T-helper 2 cell treated with Interferon-gamma antibody and Interleukin-4, amounts not matched to agents 5 μg/mL and 100 μg/mL, for 36 hours (primary cell): ENCODE data around the gene KRTAP5-7.
"Not testable (repeated sequence)": the region's sequence is repeated elsewhere in the genome, so short reads cannot be mapped to it uniquely, and the experiment has no call there.

Source experiments
- DNase-seq: peaks from one replicate; pipeline ENCODE4 v3.0.0; 2021; ENCODE audit warnings: low spot score
- H3K27ac Mint-ChIP-seq: one replicate; pipeline ENCODE4 v1.8.0; 2021; ENCODE audit warnings: mild to moderate bottlenecking, mixed read lengths
- H3K27me3 Mint-ChIP-seq: one replicate; pipeline ENCODE4 v1.8.0; 2021; ENCODE audit warnings: low read depth, mixed read lengths
- H3K36me3 Mint-ChIP-seq: one replicate; pipeline ENCODE4 v1.8.0; 2021; ENCODE audit warnings: low read depth, mixed read lengths
- H3K4me1 Mint-ChIP-seq: one replicate; pipeline ENCODE4 v1.8.0; 2021; ENCODE audit warnings: low read depth, mixed read lengths
- H3K4me3 Mint-ChIP-seq: one replicate; pipeline ENCODE4 v1.8.0; 2022; ENCODE audit warnings: mild to moderate bottlenecking, moderate library complexity, mixed read lengths
- H3K9me3 Mint-ChIP-seq: one replicate; pipeline ENCODE4 v1.8.0; 2021; ENCODE audit warnings: mixed read lengths

KRTAP5-7 gene

GRCh38 chr11:71534711-71535608, 7.9 kb downstream of the KRTAP5-7 start:
- not testable (repeated sequence) for H3K9me3 Mint-ChIP-seq, H3K36me3 Mint-ChIP-seq, H3K27me3 Mint-ChIP-seq, H3K4me3 Mint-ChIP-seq, H3K4me1 Mint-ChIP-seq, DNase-seq, H3K27ac Mint-ChIP-seq

DNA sequence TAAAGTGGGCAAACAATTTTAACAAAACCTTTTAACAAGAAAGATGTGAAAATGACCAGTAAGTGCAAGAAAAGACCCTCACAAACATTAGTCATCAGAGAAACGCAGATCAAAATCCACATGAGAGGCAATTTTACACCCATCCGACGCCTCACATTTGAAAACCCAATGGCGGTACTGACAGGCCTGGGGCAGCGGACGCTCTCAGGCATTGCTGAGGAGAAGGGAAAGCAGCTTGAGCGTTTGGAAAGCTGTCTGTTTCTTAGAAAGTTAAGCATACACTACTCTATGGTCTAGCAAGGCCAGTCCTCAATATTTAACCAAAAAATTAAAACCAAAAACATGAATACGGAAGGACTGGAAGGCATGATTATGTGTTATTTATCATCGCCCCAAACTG, 8.8 kb downstream of the KRTAP5-7 start:
- Mint-ChIP-seq H3K4me1 (no peaks in the 10 kb centered on the region), H3K27me3 (no peaks in the 10 kb centered on the region), H3K4me3 (no peak overlapping the region), H3K36me3 (no peaks in the 10 kb centered on the region), H3K27ac (no peak overlapping the region), H3K9me3 (peaks cover 1% of the 10 kb centered on the region)
- no peak for DNase-seq

DNA sequence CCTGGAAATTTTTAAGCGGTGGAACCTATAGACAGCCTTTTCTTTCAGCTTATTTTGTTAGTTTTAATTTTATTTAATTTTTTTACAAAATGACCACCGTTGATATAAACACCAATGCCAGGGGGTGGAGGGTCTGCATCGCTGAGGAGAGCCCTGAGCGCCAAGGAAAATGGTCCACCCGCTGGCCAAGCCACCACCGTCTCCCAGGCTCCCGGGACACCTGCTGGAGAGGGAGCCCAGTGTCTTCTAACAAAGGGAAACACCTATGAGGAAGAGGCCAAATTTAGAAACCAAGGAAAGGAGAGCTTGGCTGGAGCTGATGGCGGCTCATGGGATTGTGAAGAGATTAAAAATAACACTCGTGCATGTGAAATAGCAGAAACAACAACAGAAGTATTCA, 10.5 kb downstream of the KRTAP5-7 start:
- no peak overlapping the region for H3K27ac Mint-ChIP-seq
- H3K27me3 Mint-ChIP-seq, result no peaks in the 10 kb centered on the region
- H3K36me3 Mint-ChIP-seq, result no peaks in the 10 kb centered on the region
- no peaks in the 10 kb centered on the region for H3K4me1 Mint-ChIP-seq
- no peak overlapping the region for H3K4me3 Mint-ChIP-seq
- peaks cover 10% of the 10 kb centered on the region for H3K9me3 Mint-ChIP-seq
- no peak for DNase-seq

DNA sequence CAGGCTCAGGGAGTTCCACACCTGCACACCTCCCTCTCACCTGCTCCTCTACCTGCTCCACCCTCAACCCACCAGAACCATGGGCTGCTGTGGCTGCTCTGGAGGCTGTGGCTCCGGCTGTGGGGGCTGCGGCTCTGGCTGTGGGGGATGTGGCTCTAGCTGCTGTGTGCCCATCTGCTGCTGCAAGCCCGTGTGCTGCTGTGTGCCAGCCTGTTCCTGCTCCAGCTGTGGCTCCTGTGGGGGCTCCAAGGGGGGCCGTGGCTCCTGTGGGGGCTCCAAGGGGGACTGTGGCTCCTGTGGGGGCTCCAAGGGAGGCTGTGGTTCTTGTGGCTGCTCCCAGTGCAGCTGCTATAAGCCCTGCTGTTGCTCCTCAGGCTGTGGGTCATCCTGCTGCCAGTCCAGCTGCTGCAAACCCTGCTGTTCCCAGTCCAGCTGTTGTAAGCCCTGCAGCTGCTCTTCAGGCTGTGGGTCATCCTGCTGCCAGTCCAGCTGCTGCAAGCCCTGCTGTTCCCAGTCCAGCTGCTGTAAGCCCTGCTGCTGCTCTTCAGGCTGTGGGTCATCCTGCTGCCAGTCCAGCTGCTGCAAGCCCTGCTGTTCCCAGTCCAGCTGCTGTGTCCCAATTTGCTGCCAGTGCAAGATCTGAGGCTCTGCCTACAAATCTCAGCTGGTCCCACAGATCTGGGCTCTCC, 11.1 kb downstream of the KRTAP5-7 start, which contains the start of gene KRTAP5-8:
KRTAP5-8 (plus strand) TSS at position 49 of the 689 bp plus-strand sequence; CDS start at position 80, 31 bp downstream.
- H3K9me3 Mint-ChIP-seq, H3K27me3 Mint-ChIP-seq, H3K27ac Mint-ChIP-seq, H3K36me3 Mint-ChIP-seq, H3K4me1 Mint-ChIP-seq, H3K4me3 Mint-ChIP-seq, DNase-seq: not testable (repeated sequence)

DNA sequence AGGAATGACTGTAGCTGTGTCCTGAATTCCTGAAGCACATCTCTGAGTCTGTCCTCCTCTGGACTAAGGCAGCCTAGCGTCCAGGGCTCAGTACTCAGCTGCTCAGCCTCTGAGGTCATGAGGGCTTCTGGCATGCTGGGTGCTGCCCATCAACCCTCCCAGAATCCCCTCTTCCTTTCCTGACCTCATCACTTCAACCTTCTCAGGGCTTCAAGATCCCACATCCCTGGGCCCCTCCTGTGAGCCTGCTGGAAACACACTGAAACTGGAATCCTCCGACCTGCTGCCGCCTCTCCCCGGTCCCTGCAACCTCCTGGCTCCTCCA, 11.6 kb downstream of the KRTAP5-7 start:
- Mint-ChIP-seq H3K4me1 (no peaks in the 10 kb centered on the region), H3K36me3 (no peaks in the 10 kb centered on the region), H3K9me3 (peaks cover 10% of the 10 kb centered on the region), H3K27me3 (no peaks in the 10 kb centered on the region), H3K27ac (no peak overlapping the region), H3K4me3 (no peak overlapping the region)
- no peak for DNase-seq

DNA sequence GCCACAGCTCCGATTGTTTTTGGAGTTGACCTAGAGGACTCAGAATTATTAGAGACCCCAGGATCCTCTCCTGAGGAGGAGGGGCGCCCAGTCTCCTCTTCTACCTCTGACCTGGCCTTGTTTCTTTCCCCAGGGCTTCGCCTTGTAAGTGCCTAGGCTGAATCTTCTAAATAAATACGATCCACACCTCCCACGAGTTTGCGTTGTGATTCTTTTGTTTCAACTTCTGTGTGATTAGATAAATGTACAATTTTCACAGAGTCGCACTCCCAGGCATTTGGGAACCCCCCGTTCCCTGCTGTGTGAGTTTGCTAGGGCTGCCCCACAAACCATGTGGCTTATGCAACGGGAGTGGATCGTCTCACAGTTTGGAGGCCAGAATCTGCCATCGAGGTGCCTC, 11.9 kb downstream of the KRTAP5-7 start:
- Mint-ChIP-seq H3K36me3 (no peaks in the 10 kb centered on the region), H3K4me3 (no peak overlapping the region), H3K9me3 (peaks cover 10% of the 10 kb centered on the region), H3K27ac (no peak overlapping the region), H3K27me3 (no peaks in the 10 kb centered on the region), H3K4me1 (no peaks in the 10 kb centered on the region)
- no peak for DNase-seq

DNA sequence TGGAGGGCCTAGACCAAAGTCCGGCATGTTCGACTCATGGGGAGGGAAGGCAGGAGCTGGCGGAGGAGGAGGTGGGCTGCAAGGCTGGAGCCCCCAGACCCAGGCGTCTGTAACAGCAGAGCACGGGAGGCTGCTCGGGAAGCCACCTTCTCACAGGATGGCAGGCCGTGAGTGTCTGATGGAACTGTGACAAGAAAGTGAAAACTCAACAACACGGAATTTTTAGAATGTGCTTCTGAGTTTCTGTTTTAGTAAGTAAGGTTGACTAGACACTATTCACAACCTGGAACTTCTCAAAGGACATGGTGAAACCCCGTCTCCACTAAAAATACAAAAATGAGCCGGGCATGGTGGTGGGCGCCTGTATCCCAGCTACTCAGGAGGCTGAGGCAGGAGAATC, 12.9 kb downstream of the KRTAP5-7 start:
- not testable (repeated sequence) for H3K4me1 Mint-ChIP-seq, H3K4me3 Mint-ChIP-seq, H3K27ac Mint-ChIP-seq, H3K27me3 Mint-ChIP-seq, DNase-seq, H3K36me3 Mint-ChIP-seq, H3K9me3 Mint-ChIP-seq

DNA sequence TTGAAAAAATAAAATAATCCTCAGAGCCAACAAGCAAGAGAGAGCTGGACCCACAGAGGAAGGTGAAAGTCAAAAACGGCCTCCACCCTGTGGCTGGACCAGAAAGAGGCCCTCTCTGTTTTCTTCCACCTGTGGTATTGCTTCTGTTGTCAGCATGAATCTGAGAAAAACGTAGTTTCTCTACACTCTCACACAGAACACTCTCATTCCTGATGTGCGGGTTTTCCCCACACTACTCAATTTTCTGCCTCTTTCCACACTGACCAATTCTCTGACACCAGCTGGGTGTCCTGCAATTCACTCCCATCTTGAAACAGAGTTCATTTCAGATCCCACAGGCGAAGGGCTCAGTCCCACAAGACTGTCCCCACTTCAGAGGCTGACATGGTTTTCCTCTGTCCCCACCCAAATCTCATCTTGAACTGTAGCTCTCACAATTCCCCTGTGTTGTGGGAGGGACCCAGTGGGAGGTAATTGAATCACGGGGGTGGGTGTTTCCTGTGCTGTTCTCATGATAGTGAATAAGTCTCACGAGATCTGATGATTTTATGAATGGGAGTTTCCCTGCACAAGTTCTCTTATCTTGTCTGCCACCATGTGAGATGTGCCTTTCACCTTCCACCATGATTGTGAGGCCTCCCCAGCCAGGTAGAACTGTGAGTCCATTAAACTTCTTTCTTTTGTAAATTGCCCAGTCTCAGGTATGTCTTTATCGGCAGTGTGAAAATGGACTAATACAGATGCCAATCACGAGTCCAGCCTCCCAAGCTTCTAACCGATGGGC, 13.6 kb downstream of the KRTAP5-7 start:
- not testable (repeated sequence) for H3K27ac Mint-ChIP-seq, H3K9me3 Mint-ChIP-seq, H3K4me3 Mint-ChIP-seq, H3K4me1 Mint-ChIP-seq, DNase-seq, H3K27me3 Mint-ChIP-seq, H3K36me3 Mint-ChIP-seq

GRCh38 chr11:71542382-71542781, 15.3 kb downstream of the KRTAP5-7 start:
- H3K4me3 Mint-ChIP-seq, result no peak overlapping the region
- no peaks in the 10 kb centered on the region for H3K4me1 Mint-ChIP-seq
- DNase-seq, result no peak
- peaks cover 10% of the 10 kb centered on the region for H3K9me3 Mint-ChIP-seq
- peaks cover 2% of the 10 kb centered on the region for H3K27me3 Mint-ChIP-seq
- H3K27ac Mint-ChIP-seq, result no peak overlapping the region
- H3K36me3 Mint-ChIP-seq, result no peaks in the 10 kb centered on the region

DNA sequence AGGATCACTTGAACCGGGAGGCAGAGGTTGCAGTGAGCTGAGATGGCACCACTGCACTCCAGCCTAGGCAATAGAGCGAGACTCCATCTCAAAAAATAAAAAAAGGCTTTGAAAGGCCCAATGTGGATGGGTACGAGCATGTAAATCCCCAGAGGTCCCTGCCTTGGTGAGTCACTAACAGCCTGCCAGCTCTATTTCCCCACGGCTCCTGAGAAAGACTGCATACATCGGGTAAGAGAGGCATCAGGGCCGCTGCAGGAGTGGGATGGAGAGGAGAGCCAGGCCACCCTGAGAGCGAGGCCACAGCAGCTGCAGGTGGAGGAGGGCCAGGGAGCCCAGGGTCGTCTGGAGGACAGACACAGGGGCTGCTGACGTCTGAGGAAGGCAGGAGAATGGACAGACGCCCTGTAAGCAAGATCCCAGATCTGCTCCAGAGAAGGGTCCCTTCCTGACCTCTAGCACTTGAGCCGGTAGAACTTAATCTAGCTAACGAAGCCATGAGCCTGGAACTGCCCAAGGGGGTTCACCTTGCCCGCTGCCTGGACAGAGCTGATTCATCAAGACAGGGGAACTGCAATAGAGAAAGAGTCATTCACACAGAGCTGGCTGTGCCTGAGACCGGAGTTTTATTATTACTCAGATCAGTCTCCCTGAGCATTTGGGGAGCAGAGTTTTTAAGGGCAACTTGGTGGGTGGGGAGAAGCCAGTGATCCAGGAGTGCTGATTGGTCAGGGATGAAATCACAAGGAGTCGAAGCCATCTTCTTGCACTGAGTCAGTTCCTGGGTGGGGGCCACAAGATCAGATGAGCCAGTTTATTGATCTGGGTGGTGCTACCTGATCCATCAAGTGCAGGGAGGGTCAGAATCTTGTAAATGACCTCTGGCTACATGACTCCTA, 16.1 kb downstream of the KRTAP5-7 start:
- H3K36me3 Mint-ChIP-seq, result no peaks in the 10 kb centered on the region
- H3K4me1 Mint-ChIP-seq, result no peaks in the 10 kb centered on the region
- no peak overlapping the region for H3K27ac Mint-ChIP-seq
- no peak for DNase-seq
- no peak overlapping the region for H3K4me3 Mint-ChIP-seq
- H3K27me3 Mint-ChIP-seq, result peaks cover 2% of the 10 kb centered on the region
- peaks cover 10% of the 10 kb centered on the region for H3K9me3 Mint-ChIP-seq

DNA sequence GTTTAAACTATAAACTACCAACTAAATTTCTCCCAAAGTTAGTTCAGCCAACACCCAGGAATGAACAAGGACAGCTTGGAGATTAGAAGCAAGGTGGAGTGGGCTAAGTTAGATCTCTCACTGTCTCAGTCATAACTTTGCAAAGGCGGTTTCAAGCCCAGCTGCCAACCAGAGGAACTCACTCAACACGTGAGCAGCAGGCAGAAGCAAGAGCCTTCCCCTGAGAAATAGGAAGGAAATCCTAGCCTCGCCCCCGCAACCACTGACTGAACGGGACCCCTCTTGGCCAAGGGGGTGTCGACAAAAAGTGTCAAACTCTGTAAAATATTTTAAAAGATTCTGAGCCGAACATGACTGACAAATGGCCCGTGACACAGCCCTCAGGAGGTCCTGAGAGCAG, 16.8 kb downstream of the KRTAP5-7 start:
- H3K9me3 Mint-ChIP-seq, result peaks cover 10% of the 10 kb centered on the region
- no peaks in the 10 kb centered on the region for H3K36me3 Mint-ChIP-seq
- no peak overlapping the region for H3K27ac Mint-ChIP-seq
- H3K4me1 Mint-ChIP-seq, result no peaks in the 10 kb centered on the region
- no peak overlapping the region for H3K4me3 Mint-ChIP-seq
- no peak for DNase-seq
- peaks cover 2% of the 10 kb centered on the region for H3K27me3 Mint-ChIP-seq

GRCh38 chr11:71544525-71545214, 17.6 kb downstream of the KRTAP5-7 start:
- H3K27ac Mint-ChIP-seq, result no peak overlapping the region
- DNase-seq, result no peak
- no peak overlapping the region for H3K4me3 Mint-ChIP-seq
- H3K9me3 Mint-ChIP-seq, result peaks cover 10% of the 10 kb centered on the region
- no peaks in the 10 kb centered on the region for H3K36me3 Mint-ChIP-seq
- H3K27me3 Mint-ChIP-seq, result peaks cover 8% of the 10 kb centered on the region
- H3K4me1 Mint-ChIP-seq, result no peaks in the 10 kb centered on the region

DNA sequence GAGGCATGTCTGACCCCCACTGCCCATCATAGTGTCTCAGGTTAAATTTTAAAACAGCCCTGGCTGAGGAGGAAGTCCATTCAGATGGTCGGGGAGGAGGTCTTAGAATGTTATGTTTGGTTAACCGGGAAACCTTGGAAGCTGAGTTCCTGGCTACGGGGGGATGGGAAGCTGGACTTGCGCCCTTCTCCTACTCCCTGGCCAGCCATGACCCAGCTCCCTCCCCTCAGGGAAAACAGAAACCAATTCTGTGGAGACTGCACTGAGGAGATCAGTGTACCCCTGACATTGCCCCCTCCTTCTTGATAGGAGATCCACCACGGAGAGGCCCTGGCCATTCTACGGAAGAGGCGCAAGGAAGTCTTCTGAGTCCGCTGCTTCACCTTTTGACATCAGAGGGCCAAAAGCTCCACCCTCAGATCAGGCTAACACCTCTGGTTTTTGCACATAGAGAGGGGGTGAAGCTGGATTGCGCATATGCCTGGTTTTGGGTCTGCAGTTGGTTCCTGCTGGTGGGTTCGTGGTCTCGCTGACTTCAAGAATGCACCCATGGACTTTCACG, 18.4 kb downstream of the KRTAP5-7 start:
- DNase-seq, result no peak
- Mint-ChIP-seq H3K9me3 (peaks cover 10% of the 10 kb centered on the region), H3K27ac (no peak overlapping the region), H3K4me1 (no peaks in the 10 kb centered on the region), H3K4me3 (no peak overlapping the region), H3K27me3 (peaks cover 9% of the 10 kb centered on the region), H3K36me3 (no peaks in the 10 kb centered on the region)
